GM12878 (cell line): ENCODE data around the gene PRKRIP1. TPM values are rescaled to one million over a fixed set of nuclear protein-coding genes. Genes with fewer than 3 reads are reported as not detected.

Experiments
- BMI1 ChIP-seq: fragments of 450-650 bp; IDR thresholded peaks from 2 replicates; pipeline ENCODE4 v1.6.1; 2016; ENCODE audit warnings: mild to moderate bottlenecking, moderate library complexity, borderline replicate concordance
- EED ChIP-seq: sonication (generic); IDR thresholded peaks from 2 replicates; pipeline ENCODE4 v1.6.1; 2016; ENCODE audit warnings: antibody characterized with exemption, low read depth
- JUND ChIP-seq: IDR thresholded peaks from 2 replicates; pipeline ENCODE4 v1.6.1; 2012; ENCODE audit warnings: low read depth, mild to moderate bottlenecking, low read length, improper control_type of control experiment, moderate library complexity
- MTA2 ChIP-seq: fragments of 450-650 bp; IDR thresholded peaks from 2 replicates; pipeline ENCODE4 v1.6.1; 2016; ENCODE audit warnings: low read depth, mild to moderate bottlenecking, moderate library complexity
- MYB ChIP-seq: fragments of 150-350 bp; IDR thresholded peaks from 2 replicates; pipeline ENCODE4 v1.6.1; 2014; ENCODE audit warnings: mild to moderate bottlenecking, low read depth, low read length, borderline replicate concordance
- MYC ChIP-seq: IDR thresholded peaks from 2 replicates; pipeline ENCODE4 v1.6.1; 2011; ENCODE audit warnings: mild to moderate bottlenecking, low read length, moderate library complexity, inconsistent platforms; ENCODE audit not compliant: insufficient read depth, insufficient replicate concordance, insufficient read length, severe bottlenecking
- NFYA ChIP-seq: IDR thresholded peaks from 2 replicates; pipeline ENCODE4 v1.6.1; 2011; ENCODE audit warnings: low read depth, mild to moderate bottlenecking, low read length, improper control_type of control experiment, borderline replicate concordance
- NR2F1 ChIP-seq: fragments of 450-650 bp; conservative IDR thresholded peaks from 2 replicates; pipeline ENCODE4 v1.6.1; 2017; ENCODE audit warnings: mild to moderate bottlenecking
- PML ChIP-seq: IDR thresholded peaks from 2 replicates; pipeline ENCODE4 v1.6.1; 2012; ENCODE audit warnings: low read length, inconsistent platforms
- POLR2A ChIP-seq: IDR thresholded peaks from 2 replicates; pipeline ENCODE4 v1.6.1; 2011; ENCODE audit warnings: low read depth, mild to moderate bottlenecking, low read length
- SMC3 ChIP-seq: IDR thresholded peaks from 2 replicates; pipeline ENCODE4 v1.6.1; 2011; ENCODE audit warnings: low read length, improper control_type of control experiment, borderline replicate concordance
- STAT3 ChIP-seq: IDR thresholded peaks from 2 replicates; pipeline ENCODE4 v1.6.1; 2011; ENCODE audit warnings: low read depth, low read length, improper control_type of control experiment
- SUPT20H ChIP-seq: IDR thresholded peaks from 2 replicates; pipeline ENCODE4 v1.6.1; 2011; ENCODE audit warnings: low read depth, mild to moderate bottlenecking, low read length, moderate library complexity, borderline replicate concordance; ENCODE audit not compliant: control insufficient read depth
- ZNF384 ChIP-seq: IDR thresholded peaks from 2 replicates; pipeline ENCODE4 v1.6.1; 2012; ENCODE audit warnings: low read depth, mild to moderate bottlenecking, low read length, improper control_type of control experiment, borderline replicate concordance
- polyA plus RNA-seq, 11 experiments: library from polyadenylated mRNA; depleted of rRNA in 4 of 11; unstranded in 6 of 11; stranded (reverse) in 5 of 11; fragments of >200 nt; fragmentation: Nextera tagmentation in 4 of 11; fragmentation: Illumina TruSeq in 1 of 11; extraction: Ambion mirVana in 4 of 11; extraction: Trizol in 1 of 11; gene quantifications; 1 replicate in 1 of 11; 2 replicates in 10 of 11; pipeline versions ENCODE4 v1.2.1 to v1.2.3, GENCODE V29; 2011 to 2016; ENCODE audit warnings: inconsistent platforms in 2 of 11, missing spikeins in 2 of 11, low read depth in 1 of 11
- total RNA-seq, 4 experiments: library from RNA; depleted of rRNA in 3 of 4; stranded (reverse); fragments of >200 nt in 3 of 4; fragmentation: Illumina TruSeq in 1 of 4; extraction: Trizol in 1 of 4; gene quantifications; 2 replicates each; pipeline versions ENCODE4 v1.2.1 to v1.2.3, GENCODE V29; 2013 to 2021
- TF ChIP-seq, protein P1 (sequence below): fragments of 450-650 bp; IDR thresholded peaks from 2 replicates; pipeline ENCODE4 v1.6.1; 2014; ENCODE audit warnings: mild to moderate bottlenecking
- TF ChIP-seq, protein P2 (sequence below): IDR thresholded peaks from 2 replicates; pipeline ENCODE4 v1.6.1; 2012; ENCODE audit warnings: low read length, inconsistent platforms
- TF ChIP-seq, protein P3 (sequence below): fragments of 450-650 bp; IDR thresholded peaks from 2 replicates; pipeline ENCODE4 v1.6.1; 2018; ENCODE audit warnings: mild to moderate bottlenecking, low read depth, moderate library complexity; ENCODE audit not compliant: partially characterized antibody
- TF ChIP-seq, protein P4 (sequence below): IDR thresholded peaks from 2 replicates; pipeline ENCODE4 v1.6.1; 2011; ENCODE audit warnings: borderline replicate concordance, low read depth, mild to moderate bottlenecking, moderate library complexity, mixed read lengths, low read length; ENCODE audit not compliant: insufficient read depth; ENCODE audit errors: extremely low read length
- TF ChIP-seq, protein P5 (sequence below): fragments of 150-350 bp; IDR thresholded peaks from 2 replicates; pipeline ENCODE4 v1.6.1; 2016; ENCODE audit warnings: low read depth, low read length
- TF ChIP-seq, protein P6 (sequence below): IDR thresholded peaks from 2 replicates; pipeline ENCODE4 v1.6.1; 2012; ENCODE audit warnings: low read depth, low read length, improper control_type of control experiment

PRKRIP1 gene
- total and polyA plus RNA-seq, 10 of the 15 experiments (the other 5 are each of a cell fraction or from before 2014, with no cell fraction given): 17.0 to 38.4 (median 25.5) TPM

DNA sequence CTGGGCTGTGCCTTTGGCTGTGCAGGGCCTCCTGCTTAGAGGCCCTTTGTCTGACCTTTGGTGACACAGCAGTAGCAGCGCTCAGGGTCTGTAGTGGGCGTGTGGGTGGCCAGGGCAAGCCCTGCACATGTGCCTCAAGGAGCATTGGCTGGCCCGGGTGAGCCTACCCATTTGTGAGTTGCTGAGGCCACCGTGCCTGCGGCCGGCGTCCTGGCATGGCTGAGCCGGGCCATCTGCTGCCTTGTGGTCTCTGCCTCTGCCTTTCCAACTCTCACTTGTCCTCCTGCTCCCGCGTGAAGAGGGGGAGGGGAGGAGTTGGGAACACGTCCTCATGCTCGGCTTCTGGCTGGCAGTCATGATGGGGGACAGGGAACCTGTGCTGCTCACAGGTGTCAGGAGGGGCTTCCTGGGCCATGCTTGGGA, 28.0 kb downstream of the PRKRIP1 start (continued):
- TF ChIP-seq MYC: no peak
- TF ChIP-seq, protein P1, sequence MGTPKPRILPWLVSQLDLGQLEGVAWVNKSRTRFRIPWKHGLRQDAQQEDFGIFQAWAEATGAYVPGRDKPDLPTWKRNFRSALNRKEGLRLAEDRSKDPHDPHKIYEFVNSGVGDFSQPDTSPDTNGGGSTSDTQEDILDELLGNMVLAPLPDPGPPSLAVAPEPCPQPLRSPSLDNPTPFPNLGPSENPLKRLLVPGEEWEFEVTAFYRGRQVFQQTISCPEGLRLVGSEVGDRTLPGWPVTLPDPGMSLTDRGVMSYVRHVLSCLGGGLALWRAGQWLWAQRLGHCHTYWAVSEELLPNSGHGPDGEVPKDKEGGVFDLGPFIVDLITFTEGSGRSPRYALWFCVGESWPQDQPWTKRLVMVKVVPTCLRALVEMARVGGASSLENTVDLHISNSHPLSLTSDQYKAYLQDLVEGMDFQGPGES: no peak
- TF ChIP-seq ZNF384: no peak
- TF ChIP-seq, protein P2, sequence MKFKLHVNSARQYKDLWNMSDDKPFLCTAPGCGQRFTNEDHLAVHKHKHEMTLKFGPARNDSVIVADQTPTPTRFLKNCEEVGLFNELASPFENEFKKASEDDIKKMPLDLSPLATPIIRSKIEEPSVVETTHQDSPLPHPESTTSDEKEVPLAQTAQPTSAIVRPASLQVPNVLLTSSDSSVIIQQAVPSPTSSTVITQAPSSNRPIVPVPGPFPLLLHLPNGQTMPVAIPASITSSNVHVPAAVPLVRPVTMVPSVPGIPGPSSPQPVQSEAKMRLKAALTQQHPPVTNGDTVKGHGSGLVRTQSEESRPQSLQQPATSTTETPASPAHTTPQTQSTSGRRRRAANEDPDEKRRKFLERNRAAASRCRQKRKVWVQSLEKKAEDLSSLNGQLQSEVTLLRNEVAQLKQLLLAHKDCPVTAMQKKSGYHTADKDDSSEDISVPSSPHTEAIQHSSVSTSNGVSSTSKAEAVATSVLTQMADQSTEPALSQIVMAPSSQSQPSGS: no peak
- TF ChIP-seq, protein P3, sequence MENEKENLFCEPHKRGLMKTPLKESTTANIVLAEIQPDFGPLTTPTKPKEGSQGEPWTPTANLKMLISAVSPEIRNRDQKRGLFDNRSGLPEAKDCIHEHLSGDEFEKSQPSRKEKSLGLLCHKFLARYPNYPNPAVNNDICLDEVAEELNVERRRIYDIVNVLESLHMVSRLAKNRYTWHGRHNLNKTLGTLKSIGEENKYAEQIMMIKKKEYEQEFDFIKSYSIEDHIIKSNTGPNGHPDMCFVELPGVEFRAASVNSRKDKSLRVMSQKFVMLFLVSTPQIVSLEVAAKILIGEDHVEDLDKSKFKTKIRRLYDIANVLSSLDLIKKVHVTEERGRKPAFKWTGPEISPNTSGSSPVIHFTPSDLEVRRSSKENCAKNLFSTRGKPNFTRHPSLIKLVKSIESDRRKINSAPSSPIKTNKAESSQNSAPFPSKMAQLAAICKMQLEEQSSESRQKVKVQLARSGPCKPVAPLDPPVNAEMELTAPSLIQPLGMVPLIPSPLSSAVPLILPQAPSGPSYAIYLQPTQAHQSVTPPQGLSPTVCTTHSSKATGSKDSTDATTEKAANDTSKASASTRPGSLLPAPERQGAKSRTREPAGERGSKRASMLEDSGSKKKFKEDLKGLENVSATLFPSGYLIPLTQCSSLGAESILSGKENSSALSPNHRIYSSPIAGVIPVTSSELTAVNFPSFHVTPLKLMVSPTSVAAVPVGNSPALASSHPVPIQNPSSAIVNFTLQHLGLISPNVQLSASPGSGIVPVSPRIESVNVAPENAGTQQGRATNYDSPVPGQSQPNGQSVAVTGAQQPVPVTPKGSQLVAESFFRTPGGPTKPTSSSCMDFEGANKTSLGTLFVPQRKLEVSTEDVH: no peak
- TF ChIP-seq NR2F1: peak; percentile 68
- no peak for TF ChIP-seq EED
- TF ChIP-seq, protein P4, sequence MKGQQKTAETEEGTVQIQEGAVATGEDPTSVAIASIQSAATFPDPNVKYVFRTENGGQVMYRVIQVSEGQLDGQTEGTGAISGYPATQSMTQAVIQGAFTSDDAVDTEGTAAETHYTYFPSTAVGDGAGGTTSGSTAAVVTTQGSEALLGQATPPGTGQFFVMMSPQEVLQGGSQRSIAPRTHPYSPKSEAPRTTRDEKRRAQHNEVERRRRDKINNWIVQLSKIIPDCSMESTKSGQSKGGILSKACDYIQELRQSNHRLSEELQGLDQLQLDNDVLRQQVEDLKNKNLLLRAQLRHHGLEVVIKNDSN: no peak
- peak; percentile 31 for TF ChIP-seq POLR2A
- TF ChIP-seq, protein P5, sequence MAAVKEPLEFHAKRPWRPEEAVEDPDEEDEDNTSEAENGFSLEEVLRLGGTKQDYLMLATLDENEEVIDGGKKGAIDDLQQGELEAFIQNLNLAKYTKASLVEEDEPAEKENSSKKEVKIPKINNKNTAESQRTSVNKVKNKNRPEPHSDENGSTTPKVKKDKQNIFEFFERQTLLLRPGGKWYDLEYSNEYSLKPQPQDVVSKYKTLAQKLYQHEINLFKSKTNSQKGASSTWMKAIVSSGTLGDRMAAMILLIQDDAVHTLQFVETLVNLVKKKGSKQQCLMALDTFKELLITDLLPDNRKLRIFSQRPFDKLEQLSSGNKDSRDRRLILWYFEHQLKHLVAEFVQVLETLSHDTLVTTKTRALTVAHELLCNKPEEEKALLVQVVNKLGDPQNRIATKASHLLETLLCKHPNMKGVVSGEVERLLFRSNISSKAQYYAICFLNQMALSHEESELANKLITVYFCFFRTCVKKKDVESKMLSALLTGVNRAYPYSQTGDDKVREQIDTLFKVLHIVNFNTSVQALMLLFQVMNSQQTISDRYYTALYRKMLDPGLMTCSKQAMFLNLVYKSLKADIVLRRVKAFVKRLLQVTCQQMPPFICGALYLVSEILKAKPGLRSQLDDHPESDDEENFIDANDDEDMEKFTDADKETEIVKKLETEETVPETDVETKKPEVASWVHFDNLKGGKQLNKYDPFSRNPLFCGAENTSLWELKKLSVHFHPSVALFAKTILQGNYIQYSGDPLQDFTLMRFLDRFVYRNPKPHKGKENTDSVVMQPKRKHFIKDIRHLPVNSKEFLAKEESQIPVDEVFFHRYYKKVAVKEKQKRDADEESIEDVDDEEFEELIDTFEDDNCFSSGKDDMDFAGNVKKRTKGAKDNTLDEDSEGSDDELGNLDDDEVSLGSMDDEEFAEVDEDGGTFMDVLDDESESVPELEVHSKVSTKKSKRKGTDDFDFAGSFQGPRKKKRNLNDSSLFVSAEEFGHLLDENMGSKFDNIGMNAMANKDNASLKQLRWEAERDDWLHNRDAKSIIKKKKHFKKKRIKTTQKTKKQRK: no peak
- no peak for TF ChIP-seq JUND
- TF ChIP-seq SMC3: no peak
- TF ChIP-seq PML: no peak
- no peak for TF ChIP-seq MYB
- no peak for TF ChIP-seq STAT3
- TF ChIP-seq, protein P6, sequence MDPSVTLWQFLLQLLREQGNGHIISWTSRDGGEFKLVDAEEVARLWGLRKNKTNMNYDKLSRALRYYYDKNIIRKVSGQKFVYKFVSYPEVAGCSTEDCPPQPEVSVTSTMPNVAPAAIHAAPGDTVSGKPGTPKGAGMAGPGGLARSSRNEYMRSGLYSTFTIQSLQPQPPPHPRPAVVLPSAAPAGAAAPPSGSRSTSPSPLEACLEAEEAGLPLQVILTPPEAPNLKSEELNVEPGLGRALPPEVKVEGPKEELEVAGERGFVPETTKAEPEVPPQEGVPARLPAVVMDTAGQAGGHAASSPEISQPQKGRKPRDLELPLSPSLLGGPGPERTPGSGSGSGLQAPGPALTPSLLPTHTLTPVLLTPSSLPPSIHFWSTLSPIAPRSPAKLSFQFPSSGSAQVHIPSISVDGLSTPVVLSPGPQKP: no peak
- TF ChIP-seq NFYA: no peak
- no peak for TF ChIP-seq SUPT20H
- no peak for TF ChIP-seq MTA2
- no peak for TF ChIP-seq BMI1
